ENCODE results near the gene NES. TPM values are rescaled to one million over a fixed set of nuclear protein-coding genes. Genes with fewer than 3 reads are reported as not detected.
A peak's percentile ranks its signal among the peaks of the same experiment; 100 is the strongest.

Gene NES
- total and polyA plus RNA-seq, 2 experiments from 2014 or later = 25.0 to 95.9 TPM

GRCh38 chr1:156642265-156643048, 34.8 kb downstream of the NES start:
- Histone ChIP-seq H2AFZ (peak overlapping the region; percentile 91), H3F3A (replicated peaks; ENCODE audit: low read depth) (peaks cover 12% of the 10 kb centered on the region; the same call in 1 of the 2 replicates), H3K4me1 (ENCODE audit: insufficient read depth) (peaks cover 13% of the 10 kb centered on the region), H3K4me3 (peak overlapping the region; percentile 74), H3K27me3 (ENCODE audit: insufficient read depth) (peaks cover 100% of the 10 kb centered on the region), H3K27ac (ENCODE audit: low read depth) (no peak overlapping the region), H3K4me2 (peak overlapping the region; percentile 95), H3K79me2 (replicated peaks; ENCODE audit: insufficient read depth) (no peaks in the 10 kb centered on the region), H3K9me2 (ENCODE audit: insufficient read depth) (no peaks in the 10 kb centered on the region), H3K36me3 (ENCODE audit: insufficient read depth) (no peaks in the 10 kb centered on the region), H4K20me1 (replicated peaks; ENCODE audit: insufficient read depth) (peaks cover 3% of the 10 kb centered on the region; the same call in 1 of the 2 replicates)
- Mint-ChIP-seq H3K36me3 (ENCODE audit: low read depth) (no peaks in the 10 kb centered on the region; the same call in 2 of the 3 replicates), H3K4me3 (peak overlapping the region; percentile 72), H3K27me3 (ENCODE audit: insufficient read depth, low read depth, poor library complexity) (peaks cover 66% of the 10 kb centered on the region), H3K27ac (no peak overlapping the region), H3K4me1 (peaks cover 39% of the 10 kb centered on the region), H3K9me3 (no peaks in the 10 kb centered on the region)
- ATAC-seq = peak; percentile 41
- peak; percentile 75 for DNase-seq (ENCODE audit: low spot score)
- TF ChIP-seq EZH2 (IDR thresholded peaks at IDR 0.05; ENCODE audit: low read depth, unreplicated experiment) (peak; percentile 57), NANOG (IDR thresholded peaks at IDR 0.05; ENCODE audit: borderline replicate concordance) (no peak), CTCF (conservative IDR thresholded peaks at IDR 0.05; ENCODE audit: low read depth in 2 of 2) (no peak), POLR2AphosphoS5 (IDR thresholded peaks at IDR 0.05; ENCODE audit: low read depth) (no peak), ETS1 (IDR thresholded peaks at IDR 0.05) (no peak), CREB1 (CRISPR knock-in tag; IDR thresholded peaks at IDR 0.05; ENCODE audit: low read depth) (no peak), JUNB (IDR thresholded peaks at IDR 0.05; ENCODE audit: unreplicated experiment) (no peak), REST (IDR thresholded peaks at IDR 0.05; ENCODE audit: unreplicated experiment) (peak; percentile 39), EZH2phosphoT487 (IDR thresholded peaks at IDR 0.05; ENCODE audit: unreplicated experiment) (no peak)
